HCT116 (cell line): ENCODE data around the gene LINC00237.

Experiments
- CEBPB ChIP-seq: IDR thresholded peaks from 2 replicates; pipeline ENCODE4 v1.6.1; 2012; ENCODE audit warnings: low read depth
- CTCF ChIP-seq, 3 experiments: fragments of 200-600 bp in 1 of 3; sonication (generic) in 1 of 3; IDR thresholded peaks in 2 of 3; conservative IDR thresholded peaks in 1 of 3; 2 replicates each; pipeline ENCODE4 v1.5.1; 2012 to 2017; ENCODE audit warnings: low read depth in 2 of 3, low read length in 2 of 3, antibody characterized with exemption in 1 of 3, borderline replicate concordance in 1 of 3, control low read depth in 1 of 3, mild to moderate bottlenecking in 1 of 3, mixed read lengths in 1 of 3, mixed run types in 1 of 3, moderate library complexity in 1 of 3; ENCODE audit not compliant: insufficient read depth in 1 of 3
- EZH2 ChIP-seq: fragments of 200-600 bp; sonication (generic); IDR thresholded peaks from 2 replicates; pipeline ENCODE4 v1.6.1; 2017; ENCODE audit warnings: antibody characterized with exemption, mixed run types
- POLR2A ChIP-seq: IDR thresholded peaks from 2 replicates; pipeline ENCODE4 v1.7.0; 2011; ENCODE audit warnings: borderline replicate concordance; ENCODE audit not compliant: insufficient read depth, insufficient read length; ENCODE audit errors: extremely low read depth
- RAD21 ChIP-seq: IDR thresholded peaks from 2 replicates; pipeline ENCODE4 v1.6.1; 2012; ENCODE audit warnings: low read depth, mild to moderate bottlenecking
- ZNF274 ChIP-seq: fragments of 200-500 bp; sonication (Bioruptor generic); IDR thresholded peaks from 2 replicates; pipeline ENCODE4 v1.6.1; 2014; ENCODE audit warnings: mild to moderate bottlenecking, low read depth, low read length, inconsistent platforms

GRCh38 chr20:21136015-21136732 lies 30.0 kb upstream of the LINC00237 start:
- TF ChIP-seq CEBPB (no peak), CTCF (IDR thresholded peaks at IDR 0.05 in 2 of 3, conservative IDR thresholded peaks at IDR 0.05 in 1 of 3; ENCODE audit: borderline replicate concordance in 1 of 3, insufficient read depth in 1 of 3, low read depth in 2 of 3, low read length in 2 of 3) (no peak), EZH2 (no peak), RAD21 (no peak), POLR2A (no peak), ZNF274 (no peak)
